ENCODE data around the gene MSH5. TPM values are rescaled to one million over a fixed set of nuclear protein-coding genes. Genes with fewer than 3 reads are reported as not detected.
A peak's percentile ranks its signal among the peaks of the same experiment; 100 is the strongest.

MSH5 gene
- total RNA-seq, 6 experiments from 2014 or later = 3.2 to 8.5 (median 4.3) TPM

DNA sequence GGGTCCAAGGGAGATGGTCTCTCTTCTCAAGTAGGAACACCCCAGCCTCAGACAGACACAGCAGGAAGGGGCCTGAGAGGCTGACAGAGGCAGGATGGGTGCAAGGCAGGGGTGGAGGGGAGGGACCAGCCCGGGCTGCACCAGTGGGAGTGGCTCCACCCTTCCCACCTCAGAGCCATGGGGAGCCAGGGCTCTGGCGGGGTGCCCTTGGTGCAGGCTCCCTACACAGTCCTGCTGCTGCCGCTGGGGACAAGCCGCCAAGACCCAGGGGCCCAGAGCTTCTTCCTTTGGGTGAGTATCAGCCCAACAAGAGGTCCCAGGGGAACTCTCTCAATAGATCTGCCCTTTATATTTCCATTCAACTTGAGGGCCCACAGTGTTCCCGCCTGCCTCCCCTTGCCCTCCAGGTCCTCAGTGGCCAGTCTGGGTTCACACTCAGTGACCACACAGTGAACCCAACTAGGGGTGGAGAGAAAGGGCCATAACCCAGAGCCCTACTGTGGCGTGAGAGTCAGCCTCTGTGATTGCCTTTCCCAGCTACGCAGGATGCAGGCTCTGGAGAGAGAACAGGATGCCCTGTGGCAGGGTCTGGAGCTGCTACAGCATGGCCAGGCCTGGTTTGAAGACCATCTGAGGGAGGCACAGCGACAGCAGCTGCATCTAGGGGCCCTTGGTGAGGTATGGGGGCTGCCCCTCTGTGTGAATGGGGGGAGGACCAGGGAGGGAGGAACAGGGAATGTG lies 23.2 kb downstream of the MSH5 start:
- no peaks in the 10 kb centered on the region for H3K4me1 ChIP-seq
- 50% methylated on average over 1 of the region's 8 CpGs for WGBS (ENCODE audit: insufficient coverage, low coverage, low lambda C conversion rate, missing lambda C conversion rate)
- ATAC-seq = peak in 1 of 4 donors; percentile 19
- H3K27ac ChIP-seq = no peak overlapping the region
- TF ChIP-seq, protein P1, sequence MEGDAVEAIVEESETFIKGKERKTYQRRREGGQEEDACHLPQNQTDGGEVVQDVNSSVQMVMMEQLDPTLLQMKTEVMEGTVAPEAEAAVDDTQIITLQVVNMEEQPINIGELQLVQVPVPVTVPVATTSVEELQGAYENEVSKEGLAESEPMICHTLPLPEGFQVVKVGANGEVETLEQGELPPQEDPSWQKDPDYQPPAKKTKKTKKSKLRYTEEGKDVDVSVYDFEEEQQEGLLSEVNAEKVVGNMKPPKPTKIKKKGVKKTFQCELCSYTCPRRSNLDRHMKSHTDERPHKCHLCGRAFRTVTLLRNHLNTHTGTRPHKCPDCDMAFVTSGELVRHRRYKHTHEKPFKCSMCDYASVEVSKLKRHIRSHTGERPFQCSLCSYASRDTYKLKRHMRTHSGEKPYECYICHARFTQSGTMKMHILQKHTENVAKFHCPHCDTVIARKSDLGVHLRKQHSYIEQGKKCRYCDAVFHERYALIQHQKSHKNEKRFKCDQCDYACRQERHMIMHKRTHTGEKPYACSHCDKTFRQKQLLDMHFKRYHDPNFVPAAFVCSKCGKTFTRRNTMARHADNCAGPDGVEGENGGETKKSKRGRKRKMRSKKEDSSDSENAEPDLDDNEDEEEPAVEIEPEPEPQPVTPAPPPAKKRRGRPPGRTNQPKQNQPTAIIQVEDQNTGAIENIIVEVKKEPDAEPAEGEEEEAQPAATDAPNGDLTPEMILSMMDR (IDR thresholded peaks at IDR 0.05) = no peak
- TF ChIP-seq POLR2A (IDR thresholded peaks at IDR 0.05) = no peak
- no peak overlapping the region for H3K4me3 ChIP-seq
- no peaks in the 10 kb centered on the region for H3K36me3 ChIP-seq
- no peak for DNase-seq
- H3K27me3 ChIP-seq = no peaks in the 10 kb centered on the region
- no peaks in the 10 kb centered on the region for H3K9me3 ChIP-seq
- intact Hi-C loops (cut with DNase I) = loop anchor here (10.0 kb wide), 2 partner anchors 48 to 78 kb away; partner anchors contain the start of genes LY6G5C (in 2 of the 2) and LY6G6D (in 1 of the 2)

DNA sequence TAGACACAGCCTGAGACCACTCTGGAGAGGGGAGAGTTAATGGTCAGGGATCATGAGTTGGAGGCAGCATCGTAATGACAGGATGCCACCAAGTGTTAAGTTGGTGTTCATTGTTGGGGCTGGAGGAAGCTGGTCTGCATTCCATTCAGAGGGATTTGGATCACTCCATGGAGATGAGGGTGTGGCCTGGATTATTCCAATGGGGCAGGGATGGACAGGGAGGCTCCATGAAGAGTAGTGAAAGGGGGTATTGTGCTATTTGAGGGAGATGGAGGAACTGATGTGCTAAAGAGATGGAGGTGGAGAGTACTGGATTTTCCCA lies 23.8 kb downstream of the MSH5 start:
- Histone ChIP-seq H3K9me3 (no peaks in the 10 kb centered on the region), H3K27me3 (no peaks in the 10 kb centered on the region), H3K27ac (no peak overlapping the region), H3K36me3 (no peaks in the 10 kb centered on the region), H3K4me3 (no peak overlapping the region), H3K4me1 (no peaks in the 10 kb centered on the region)
- intact Hi-C loops (cut with DNase I) = loop anchor here (10.0 kb wide), 2 partner anchors 49 to 79 kb away; partner anchors contain the start of genes LY6G5C (in 2 of the 2) and LY6G6D (in 1 of the 2)
- DNase-seq = no peak
- TF ChIP-seq, protein P1 (IDR thresholded peaks at IDR 0.05) = no peak
- TF ChIP-seq POLR2A (IDR thresholded peaks at IDR 0.05) = no peak
- ATAC-seq = peak in 2 of 4 donors; percentile 19 to 40
- WGBS (ENCODE audit: insufficient coverage, low coverage, low lambda C conversion rate, missing lambda C conversion rate) = 50% methylated on average over 1 of the region's 1 CpG

DNA sequence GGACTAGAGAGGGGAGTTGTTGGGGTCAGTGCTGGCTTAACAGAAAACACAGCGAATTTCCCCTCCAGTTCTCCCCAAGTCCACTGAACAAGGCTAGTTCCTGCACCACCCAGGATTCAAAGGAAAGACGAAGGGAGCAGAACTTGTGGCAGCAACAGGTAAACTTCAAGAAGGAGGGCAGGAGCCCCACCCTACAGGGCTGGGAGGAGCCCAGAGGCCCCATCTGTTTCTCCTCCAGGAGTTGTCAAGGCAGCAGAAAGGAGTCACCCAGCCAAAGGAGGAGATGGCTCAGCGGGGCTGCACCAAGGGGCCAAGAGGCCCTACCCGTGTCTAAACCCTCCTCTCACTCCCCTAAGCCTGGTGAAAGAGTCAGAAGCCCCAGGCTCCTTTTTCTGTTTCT lies 24.4 kb downstream of the MSH5 start:
- intact Hi-C loops (cut with DNase I) = loop anchor here (10.0 kb wide), 2 partner anchors 49 to 79 kb away; partner anchors contain the start of genes LY6G5C (in 2 of the 2) and LY6G6D (in 1 of the 2)
- 80% methylated on average over 1 of the region's 4 CpGs for WGBS (ENCODE audit: insufficient coverage, low coverage, low lambda C conversion rate, missing lambda C conversion rate)
- no peak for ATAC-seq
- Histone ChIP-seq H3K4me1 (no peaks in the 10 kb centered on the region), H3K27ac (no peak overlapping the region), H3K27me3 (no peaks in the 10 kb centered on the region), H3K36me3 (no peaks in the 10 kb centered on the region), H3K9me3 (no peaks in the 10 kb centered on the region), H3K4me3 (no peak overlapping the region)
- no peak for TF ChIP-seq POLR2A (IDR thresholded peaks at IDR 0.05)
- TF ChIP-seq, protein P1 (IDR thresholded peaks at IDR 0.05) = no peak
- DNase-seq = no peak

DNA sequence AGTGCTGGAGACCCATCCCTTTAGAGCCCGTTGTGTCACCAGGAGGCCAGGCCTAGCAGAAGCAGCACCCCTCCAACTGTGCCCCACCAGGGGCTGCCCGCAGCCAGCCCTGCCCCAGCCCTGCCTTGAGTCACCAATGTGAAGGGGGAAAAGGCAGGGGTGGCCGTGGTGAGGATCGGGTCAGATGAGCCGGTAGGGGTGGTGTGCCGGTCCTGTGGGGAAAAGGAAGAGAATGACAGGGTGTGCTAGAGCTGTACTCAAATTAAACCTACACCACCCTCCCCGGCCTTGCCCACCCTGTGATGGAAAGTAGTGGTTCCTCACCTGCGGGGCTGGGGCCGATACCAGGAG lies 25.7 kb downstream of the MSH5 start:
- no peaks in the 10 kb centered on the region for H3K36me3 ChIP-seq
- no peak overlapping the region for H3K4me3 ChIP-seq
- TF ChIP-seq POLR2A (IDR thresholded peaks at IDR 0.05) = no peak
- no peaks in the 10 kb centered on the region for H3K4me1 ChIP-seq
- no peak for ATAC-seq
- intact Hi-C loops (cut with DNase I) = loop anchor here (10.0 kb wide), 2 partner anchors 51 to 81 kb away; partner anchors contain the start of genes LY6G5C (in 2 of the 2) and LY6G6D (in 1 of the 2)
- H3K27ac ChIP-seq = no peak overlapping the region
- no peaks in the 10 kb centered on the region for H3K27me3 ChIP-seq
- no peaks in the 10 kb centered on the region for H3K9me3 ChIP-seq
- WGBS (ENCODE audit: insufficient coverage, low coverage, low lambda C conversion rate, missing lambda C conversion rate) = 80% methylated on average over 1 of the region's 9 CpGs
- DNase-seq = no peak
